ENCODE results near the gene DEPDC1B.
"Not testable (repeated sequence)": the region's sequence is repeated elsewhere in the genome, so short reads cannot be mapped to it uniquely, and the experiment has no call there.

The DEPDC1B gene

GRCh38 chr5:60577116-60577515 lies 122.8 kb downstream of the DEPDC1B start:
- DNase-seq = no peak

GRCh38 chr5:60576425-60576824 lies 123.5 kb downstream of the DEPDC1B start:
- DNase-seq = no peak

- no peak for DNase-seq
These were observed 131.3 kb downstream of the DEPDC1B start for GRCh38 chr5:60568646-60569045.

GRCh38 chr5:60563696-60564324 lies 136.2 kb downstream of the DEPDC1B start:
- no peak for DNase-seq

GRCh38 chr5:60553291-60553690 lies 146.7 kb downstream of the DEPDC1B start:
- DNase-seq = not testable (repeated sequence)

- no peak for DNase-seq
These were observed 148.1 kb downstream of the DEPDC1B start for GRCh38 chr5:60551829-60552228.

GRCh38 chr5:60551250-60551649 lies 148.7 kb downstream of the DEPDC1B start:
- DNase-seq = no peak

GRCh38 chr5:60550311-60550710 lies 149.7 kb downstream of the DEPDC1B start:
- no peak for DNase-seq

- no peak for DNase-seq
These were observed 150.1 kb downstream of the DEPDC1B start for GRCh38 chr5:60549841-60550240.
